ENCODE measurements around the gene KIF7.

- TF ChIP-seq POLR2A (IDR thresholded peaks at IDR 0.05; ENCODE audit: low read depth, low read length) (no peak), CTCF (IDR thresholded peaks at IDR 0.05; ENCODE audit: extremely low read depth in 1 of 2, insufficient read depth in 1 of 2, low read depth in 1 of 2, low read length in 2 of 2) (no peak), MAX (IDR thresholded peaks at IDR 0.05; ENCODE audit: insufficient read depth, insufficient read length) (no peak), GATA2 (IDR thresholded peaks at IDR 0.05; ENCODE audit: insufficient read depth, insufficient read length, low read depth, low read length) (no peak)
Measured at GRCh38 chr15:89680282-89680873, 25.1 kb upstream of the KIF7 start.

Data from endothelial cell of umbilical vein (primary cell).